K562 (cell line): ENCODE data around the gene AP1M2. TPM values are rescaled to one million over a fixed set of nuclear protein-coding genes. Genes with fewer than 3 reads are reported as not detected.

Experiments used
- ARNT ChIP-seq, 2 experiments: fragments of 450-650 bp; IDR thresholded peaks; 2 replicates each; pipeline ENCODE4 v1.6.1; 2016; ENCODE audit warnings: mild to moderate bottlenecking in 1 of 2
- CREB1 ChIP-seq, 2 experiments: sonication (generic) in 1 of 2; formaldehyde crosslinking in 1 of 2; IDR thresholded peaks; 2 replicates each; pipeline versions ENCODE4 v1.6.1 to v1.8.0; 2012 to 2022; ENCODE audit warnings: inconsistent platforms in 1 of 2, mild to moderate bottlenecking in 1 of 2, missing genetic modification reagents in 1 of 2, moderate library complexity in 1 of 2
- GABPA ChIP-seq: fragments of 200-800 bp; sonication (Bioruptor generic); conservative IDR thresholded peaks from 2 replicates; pipeline ENCODE4 v1.6.1; 2016; ENCODE audit warnings: low read depth, missing genetic modification characterization, missing compliant biosample characterization
- HDAC8 ChIP-seq: fragments of 450-650 bp; IDR thresholded peaks from 2 replicates; pipeline ENCODE4 v1.6.1; 2016; ENCODE audit warnings: mild to moderate bottlenecking, missing genetic modification characterization, moderate library complexity, missing compliant biosample characterization
- MAX ChIP-seq: sonication (generic); formaldehyde crosslinking; IDR thresholded peaks from 2 replicates; pipeline ENCODE4 v1.9.0; 2022; ENCODE audit warnings: mild to moderate bottlenecking, missing genetic modification reagents
- MAZ ChIP-seq, 2 experiments: fragments of 450-650 bp in 1 of 2; sonication (generic) in 1 of 2; formaldehyde crosslinking; IDR thresholded peaks in 1 of 2; conservative IDR thresholded peaks in 1 of 2; 2 replicates each; pipeline versions ENCODE4 v1.4.0 to v1.5.0; 2020; ENCODE audit warnings: mild to moderate bottlenecking in 1 of 2, missing genetic modification reagents in 1 of 2
- MXI1 ChIP-seq: IDR thresholded peaks from 2 replicates; pipeline ENCODE4 v1.6.1; 2011; ENCODE audit warnings: low read depth, mild to moderate bottlenecking, improper control_type of control experiment, low read length
- RAD21 ChIP-seq, 2 experiments: fragments of 250-450 bp in 1 of 2; fragments of 450-650 bp in 1 of 2; sonication (Bioruptor Pico) in 1 of 2; formaldehyde crosslinking in 1 of 2; IDR thresholded peaks in 1 of 2; conservative IDR thresholded peaks in 1 of 2; 2 replicates each; pipeline versions ENCODE4 v1.4.0 to v1.8.0; 2020 to 2022; ENCODE audit warnings: mild to moderate bottlenecking in 2 of 2, moderate library complexity in 1 of 2
- RB1 ChIP-seq: fragments of 450-650 bp; IDR thresholded peaks from 2 replicates; pipeline ENCODE4 v1.6.1; 2017; ENCODE audit warnings: low read depth, mild to moderate bottlenecking
- SMAD1 ChIP-seq: fragments of 150-350 bp; IDR thresholded peaks from 2 replicates; pipeline ENCODE4 v1.6.1; 2014; ENCODE audit warnings: low read length, low read depth; ENCODE audit not compliant: partially characterized antibody
- SUPT5H ChIP-seq: fragments of 450-650 bp; IDR thresholded peaks from 2 replicates; pipeline ENCODE4 v1.6.1; 2016
- VEZF1 ChIP-seq: fragments of 200-800 bp; sonication (Bioruptor generic); IDR thresholded peaks from 2 replicates; pipeline ENCODE4 v1.6.1; 2017; ENCODE audit warnings: missing genetic modification characterization, missing compliant biosample characterization
- ZBTB17 ChIP-seq: fragments of 450-650 bp; formaldehyde crosslinking; IDR thresholded peaks from 2 replicates; pipeline ENCODE4 v1.4.0; 2020; ENCODE audit warnings: mild to moderate bottlenecking
- ZBTB49 ChIP-seq: sonication (generic); formaldehyde crosslinking; IDR thresholded peaks from 2 replicates; pipeline ENCODE4 v1.8.0; 2022; ENCODE audit warnings: missing genetic modification reagents, mild to moderate bottlenecking, borderline replicate concordance
- ZNF212 ChIP-seq: fragments of 450-650 bp; formaldehyde crosslinking; IDR thresholded peaks from 2 replicates; pipeline ENCODE4 v1.4.0; 2020; ENCODE audit warnings: mild to moderate bottlenecking
- ZNF3 ChIP-seq: fragments of 250-450 bp; sonication (Bioruptor Pico); IDR thresholded peaks from 2 replicates; pipeline ENCODE4 v1.5.0; 2021; ENCODE audit warnings: mild to moderate bottlenecking, moderate library complexity
- ZNF41 ChIP-seq: fragments of 250-450 bp; sonication (Bioruptor Pico); conservative IDR thresholded peaks from 2 replicates; pipeline ENCODE4 v1.4.0; 2020; ENCODE audit warnings: mild to moderate bottlenecking
- ZNF717 ChIP-seq: fragments of 250-450 bp; sonication (Bioruptor Pico); IDR thresholded peaks from 2 replicates; pipeline ENCODE4 v1.5.0; 2021
- ZNF785 ChIP-seq: fragments of 250-450 bp; sonication (Bioruptor Pico); IDR thresholded peaks from 2 replicates; pipeline ENCODE4 v1.4.0; 2020; ENCODE audit warnings: mild to moderate bottlenecking
- ZSCAN29 ChIP-seq: fragments of 450-650 bp; IDR thresholded peaks from 2 replicates; pipeline ENCODE4 v1.6.1; 2017
- polyA plus RNA-seq, 8 experiments: library from polyadenylated mRNA; depleted of rRNA in 4 of 8; stranded (reverse) in 5 of 8; unstranded in 3 of 8; fragments of >200 nt; fragmentation: Nextera tagmentation in 2 of 8; fragmentation: Illumina TruSeq in 1 of 8; extraction: Ambion mirVana in 2 of 8; extraction: Trizol in 1 of 8; gene quantifications; 2 replicates each; pipeline versions ENCODE4 v1.2.1 to v1.2.3, GENCODE V29; 2011 to 2014; ENCODE audit warnings: inconsistent platforms in 1 of 8, missing spikeins in 1 of 8
- total RNA-seq, 7 experiments: library from RNA; depleted of rRNA in 6 of 7; stranded (reverse); fragments of >200 nt in 6 of 7; fragmentation: Illumina TruSeq in 2 of 7; extraction: Trizol in 2 of 7; gene quantifications; 2 replicates each; pipeline versions ENCODE4 v1.2.1 to v1.2.3, GENCODE V29; 2011 to 2021; ENCODE audit warnings: low replicate concordance in 1 of 7
- TF ChIP-seq, protein P1 (sequence below): sonication (generic); formaldehyde crosslinking; IDR thresholded peaks from 2 replicates; pipeline ENCODE4 v1.8.1; 2023; ENCODE audit warnings: mild to moderate bottlenecking, missing genetic modification reagents

Gene AP1M2
- total and polyA plus RNA-seq, 9 of the 15 experiments (the other 6 are each of a cell fraction or from before 2014, with no cell fraction given), result 0.33 to 1.4 (median 0.89) TPM; not detected in 1

DNA sequence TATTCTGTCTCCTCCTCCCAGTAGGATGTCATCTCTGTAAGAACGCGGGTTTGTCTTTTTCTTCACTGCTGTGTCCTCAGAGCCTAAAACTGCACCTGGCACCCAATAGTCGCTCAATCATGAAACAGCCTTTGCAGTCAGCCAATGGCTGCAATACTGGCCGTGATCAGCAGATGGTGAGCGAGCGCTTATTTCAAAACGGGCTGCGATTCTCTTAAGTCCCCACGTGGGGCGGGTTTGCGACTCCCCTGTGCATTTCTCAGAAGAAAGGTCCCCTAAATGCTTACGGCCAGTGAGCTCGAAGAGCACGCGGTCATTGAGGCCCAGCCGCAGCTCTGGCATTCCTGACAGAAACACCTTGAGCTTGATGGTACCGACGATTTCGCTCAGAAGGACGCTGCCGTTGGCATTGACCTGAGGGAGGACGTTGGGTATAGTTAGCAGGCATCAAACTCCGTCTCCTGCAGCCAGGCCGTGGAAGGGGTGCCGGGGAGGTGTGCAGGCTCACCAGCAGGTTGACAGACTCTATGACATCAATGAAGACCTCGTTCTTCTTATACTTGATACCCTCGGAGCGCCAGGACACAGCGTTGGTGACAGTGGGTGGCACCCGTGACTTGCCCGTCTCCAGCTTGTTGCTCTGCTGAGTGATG lies 6.0 kb downstream of the AP1M2 start (continued):
- TF ChIP-seq ZBTB49 (CRISPR knock-in tag), result no peak
- TF ChIP-seq, protein P1, sequence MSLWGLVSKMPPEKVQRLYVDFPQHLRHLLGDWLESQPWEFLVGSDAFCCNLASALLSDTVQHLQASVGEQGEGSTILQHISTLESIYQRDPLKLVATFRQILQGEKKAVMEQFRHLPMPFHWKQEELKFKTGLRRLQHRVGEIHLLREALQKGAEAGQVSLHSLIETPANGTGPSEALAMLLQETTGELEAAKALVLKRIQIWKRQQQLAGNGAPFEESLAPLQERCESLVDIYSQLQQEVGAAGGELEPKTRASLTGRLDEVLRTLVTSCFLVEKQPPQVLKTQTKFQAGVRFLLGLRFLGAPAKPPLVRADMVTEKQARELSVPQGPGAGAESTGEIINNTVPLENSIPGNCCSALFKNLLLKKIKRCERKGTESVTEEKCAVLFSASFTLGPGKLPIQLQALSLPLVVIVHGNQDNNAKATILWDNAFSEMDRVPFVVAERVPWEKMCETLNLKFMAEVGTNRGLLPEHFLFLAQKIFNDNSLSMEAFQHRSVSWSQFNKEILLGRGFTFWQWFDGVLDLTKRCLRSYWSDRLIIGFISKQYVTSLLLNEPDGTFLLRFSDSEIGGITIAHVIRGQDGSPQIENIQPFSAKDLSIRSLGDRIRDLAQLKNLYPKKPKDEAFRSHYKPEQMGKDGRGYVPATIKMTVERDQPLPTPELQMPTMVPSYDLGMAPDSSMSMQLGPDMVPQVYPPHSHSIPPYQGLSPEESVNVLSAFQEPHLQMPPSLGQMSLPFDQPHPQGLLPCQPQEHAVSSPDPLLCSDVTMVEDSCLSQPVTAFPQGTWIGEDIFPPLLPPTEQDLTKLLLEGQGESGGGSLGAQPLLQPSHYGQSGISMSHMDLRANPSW (CRISPR knock-in tag), result 0 out of 2 replicates have a peak, but pooled peaks have one; percentile 47
- TF ChIP-seq CREB1 (IDR thresholded peaks at IDR 0.05), result no peak
- 0 out of 2 replicates have a peak, but pooled peaks have one; percentile 35 for TF ChIP-seq CREB1 (CRISPR knock-in tag; IDR thresholded peaks at IDR 0.05)
- TF ChIP-seq RB1, result peak; percentile 82
- TF ChIP-seq ZBTB17 (CRISPR knock-in tag), result no peak
- TF ChIP-seq MXI1, result 0 out of 2 replicates have a peak, but pooled peaks have one; percentile 35
- TF ChIP-seq RAD21 (CRISPR knock-in tag; conservative IDR thresholded peaks at IDR 0.05 in 1 of 2, IDR thresholded peaks at IDR 0.05 in 1 of 2), result peak; percentile 99 to 100
- TF ChIP-seq VEZF1, result 0 out of 2 replicates have a peak, but pooled peaks have one; percentile 19
- TF ChIP-seq HDAC8 (tag), result no peak
- TF ChIP-seq ZSCAN29, result no peak
- TF ChIP-seq MAX, result peak; percentile 90
- no peak for TF ChIP-seq SUPT5H
- no peak for TF ChIP-seq ZNF41 (CRISPR knock-in tag)
- no peak for TF ChIP-seq ZNF717 (CRISPR knock-in tag)
- no peak for TF ChIP-seq ARNT (IDR thresholded peaks at IDR 0.05)
- peak in 1 of 2 experiments; percentile 33; a peak in 1 of 4 replicates for TF ChIP-seq MAZ (CRISPR knock-in tag; conservative IDR thresholded peaks at IDR 0.05 in 1 of 2, IDR thresholded peaks at IDR 0.05 in 1 of 2)
- no peak for TF ChIP-seq ZNF212 (CRISPR knock-in tag)
- TF ChIP-seq SMAD1, result no peak
- peak; percentile 91; the same call in 1 of the 2 replicates for TF ChIP-seq ZNF3 (CRISPR knock-in tag)
- TF ChIP-seq ZNF785, result no peak
- no peak for TF ChIP-seq GABPA (tag)
